Natural killer cell (primary cell): ENCODE data around the gene MFSD2A. TPM values are rescaled to one million over a fixed set of nuclear protein-coding genes. Genes with fewer than 3 reads are reported as not detected.

ENCODE experiments used
- ATAC-seq, 3 donors: fragments of 150-1000 bp in 2 of 3; fragments of 200-7000 bp in 1 of 3; cut with Tn5 transposase; 1 replicate in 1 of 3; 2 replicates in 2 of 3; pipeline ENCODE4 v1.10.0; 2021; ENCODE audit warnings: mild to moderate bottlenecking in 2 of 3, moderate library complexity in 2 of 3
- DNase-seq, 2 donors: peaks; one replicate each; pipeline versions ENCODE4 v3.0.0 to v3.0.0-alpha.2; 2013 to 2021; ENCODE audit warnings: mixed read lengths in 1 of 2
- H3K27ac ChIP-seq: one replicate; pipeline ENCODE4 v1.5.1; 2013; ENCODE audit warnings: mild to moderate bottlenecking, low read length
- H3K27me3 ChIP-seq: one replicate; pipeline ENCODE4 v1.6.1; 2013; ENCODE audit warnings: low read length; ENCODE audit not compliant: control insufficient read depth, insufficient read depth
- H3K36me3 ChIP-seq: one replicate; pipeline ENCODE4 v1.6.1; 2013; ENCODE audit warnings: low read length; ENCODE audit not compliant: control insufficient read depth, insufficient read depth
- H3K4me1 ChIP-seq: one replicate; pipeline ENCODE4 v1.6.1; 2013; ENCODE audit warnings: low read length; ENCODE audit not compliant: control insufficient read depth, insufficient read depth
- H3K4me3 ChIP-seq: one replicate; pipeline ENCODE4 v1.5.1; 2013; ENCODE audit warnings: low read length
- H3K9me3 ChIP-seq: one replicate; pipeline ENCODE4 v1.6.1; 2013; ENCODE audit warnings: low read length; ENCODE audit not compliant: control insufficient read depth, insufficient read depth
- H3K27ac Mint-ChIP-seq, 2 donors: one replicate each; pipeline ENCODE4 v1.8.0; 2022; ENCODE audit warnings: mild to moderate bottlenecking in 2 of 2, mixed read lengths in 2 of 2, moderate library complexity in 1 of 2
- H3K27me3 Mint-ChIP-seq, 2 donors: one replicate each; pipeline ENCODE4 v1.8.0; 2022; ENCODE audit warnings: low read depth in 2 of 2, mixed read lengths in 2 of 2
- H3K36me3 Mint-ChIP-seq: one replicate; pipeline ENCODE4 v1.8.0; 2022; ENCODE audit warnings: mixed read lengths
- H3K4me1 Mint-ChIP-seq, 2 donors: one replicate each; pipeline ENCODE4 v1.8.0; 2022; ENCODE audit warnings: mixed read lengths in 2 of 2
- H3K4me3 Mint-ChIP-seq: one replicate; pipeline ENCODE4 v1.8.0; 2022; ENCODE audit warnings: mild to moderate bottlenecking, moderate library complexity, mixed read lengths
- H3K9me3 Mint-ChIP-seq, 2 donors: one replicate each; pipeline ENCODE4 v1.8.0; 2022; ENCODE audit warnings: mixed read lengths in 2 of 2
- CTCF ChIP-seq: fragments of 200-600 bp; IDR thresholded peaks from one replicate; pipeline ENCODE4 v1.8.0; 2022; ENCODE audit warnings: antibody characterized with exemption
- WGBS: methylation state at CpG from one replicate; pipeline ENCODE4 v1.1.7; 2013; ENCODE audit warnings: missing lambda C conversion rate; ENCODE audit not compliant: insufficient coverage; 5-methylcytosine and 5-hydroxymethylcytosine counted together
- intact Hi-C: fragments of 100-400 bp; cut with micrococcal nuclease; formaldehyde crosslinking; loops from one replicate; pipeline ENCODE4 v1.14.2; 2022
- total RNA-seq, 4 donors: library from RNA; stranded (reverse); fragments of 120-200 nt in 1 of 4; gene quantifications; one replicate each; pipeline versions ENCODE4 v1.2.3 to v1.2.4, GENCODE V29; 2013 to 2022

MFSD2A gene
- total RNA-seq, 3 donors from 2014 or later (not counting 1 experiment from before 2014, with no cell fraction given) = 2.8 to 4.4 (median 3.7) TPM

DNA sequence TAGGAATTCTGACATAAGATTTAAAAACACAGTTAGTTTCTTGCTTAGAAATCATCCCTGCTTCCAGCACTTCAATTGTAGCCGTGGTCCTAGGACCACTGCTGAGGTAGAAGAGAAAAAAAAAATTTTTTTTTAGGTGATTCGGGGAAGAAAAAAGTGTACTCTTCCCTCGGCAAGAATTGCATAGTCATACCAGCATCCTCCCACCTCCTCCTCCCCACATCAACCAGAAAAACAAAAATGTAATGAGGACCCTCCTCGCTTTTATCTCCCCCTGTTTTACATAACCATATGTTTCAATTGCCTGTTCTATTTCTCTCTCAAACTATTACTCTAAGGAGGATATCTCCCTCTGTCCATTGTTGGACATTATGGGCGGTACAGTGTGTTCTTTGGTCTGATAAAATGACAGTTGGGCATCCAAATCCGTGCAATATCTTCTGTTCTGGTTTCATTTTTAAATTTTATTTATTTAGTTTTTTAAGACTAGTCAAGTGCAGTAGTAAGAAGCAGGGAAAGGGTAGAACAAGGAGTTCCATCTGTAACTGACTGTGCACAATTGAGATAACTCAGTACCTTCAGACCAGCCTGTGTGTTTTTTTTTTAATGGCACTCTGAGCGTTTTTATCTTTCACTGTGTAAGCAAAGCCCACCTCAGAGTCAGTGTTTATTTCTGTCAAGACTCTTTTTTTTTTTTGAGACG, 10.4 kb upstream of the MFSD2A start:
- H3K27me3 Mint-ChIP-seq = peaks cover 0 to 4% of the 10 kb centered on the region in 2 donors
- H3K36me3 ChIP-seq = no peaks in the 10 kb centered on the region
- no peak for ATAC-seq
- H3K27ac Mint-ChIP-seq = no peak overlapping the region
- no peak overlapping the region for H3K4me3 Mint-ChIP-seq
- H3K4me1 ChIP-seq = peaks cover 3% of the 10 kb centered on the region
- no peaks in the 10 kb centered on the region for H3K9me3 Mint-ChIP-seq
- H3K4me3 ChIP-seq = no peak overlapping the region
- no peaks in the 10 kb centered on the region for H3K36me3 Mint-ChIP-seq
- whole genome bisulfite sequencing = 45% methylated on average over 7 of the region's 8 CpGs
- TF ChIP-seq CTCF = no peak
- no peaks in the 10 kb centered on the region for H3K4me1 Mint-ChIP-seq
- intact Hi-C loops = no loop called here
- no peak for DNase-seq
- H3K27me3 ChIP-seq = no peaks in the 10 kb centered on the region
- no peak overlapping the region for H3K27ac ChIP-seq
- no peaks in the 10 kb centered on the region for H3K9me3 ChIP-seq

DNA sequence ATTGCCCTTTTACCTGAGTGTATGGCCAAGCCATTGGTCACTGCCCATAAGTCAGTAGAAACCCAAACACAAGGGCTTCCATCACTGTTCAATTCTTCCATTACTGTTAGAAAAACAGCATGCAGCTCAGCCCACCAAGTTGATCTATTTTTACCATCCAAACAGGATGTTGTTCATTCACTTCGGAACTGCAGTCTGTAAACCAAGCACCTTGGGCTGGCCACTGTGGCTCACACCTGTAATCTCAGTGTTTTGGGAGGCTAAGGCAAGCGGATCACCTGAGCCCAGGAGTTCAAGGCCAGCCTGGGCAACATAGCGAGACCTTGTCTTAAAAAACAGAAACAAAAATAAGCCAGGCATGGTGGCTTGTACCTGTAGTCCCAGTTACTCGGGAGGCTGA, 8.7 kb upstream of the MFSD2A start:
- no peak for TF ChIP-seq CTCF
- peaks cover 3% of the 10 kb centered on the region for H3K4me1 ChIP-seq
- no peaks in the 10 kb centered on the region for H3K9me3 ChIP-seq
- H3K4me3 ChIP-seq = no peak overlapping the region
- H3K27me3 ChIP-seq = no peaks in the 10 kb centered on the region
- no peaks in the 10 kb centered on the region for H3K36me3 Mint-ChIP-seq
- H3K27me3 Mint-ChIP-seq = peaks cover 0 to 4% of the 10 kb centered on the region in 2 donors
- WGBS = 60% methylated on average over 4 of the region's 4 CpGs
- ATAC-seq = no peak
- DNase-seq = no peak
- intact Hi-C loops = no loop called here
- no peaks in the 10 kb centered on the region for H3K4me1 Mint-ChIP-seq
- no peak overlapping the region for H3K27ac ChIP-seq
- no peaks in the 10 kb centered on the region for H3K36me3 ChIP-seq
- H3K4me3 Mint-ChIP-seq = no peak overlapping the region
- no peaks in the 10 kb centered on the region for H3K9me3 Mint-ChIP-seq
- H3K27ac Mint-ChIP-seq = no peak overlapping the region

DNA sequence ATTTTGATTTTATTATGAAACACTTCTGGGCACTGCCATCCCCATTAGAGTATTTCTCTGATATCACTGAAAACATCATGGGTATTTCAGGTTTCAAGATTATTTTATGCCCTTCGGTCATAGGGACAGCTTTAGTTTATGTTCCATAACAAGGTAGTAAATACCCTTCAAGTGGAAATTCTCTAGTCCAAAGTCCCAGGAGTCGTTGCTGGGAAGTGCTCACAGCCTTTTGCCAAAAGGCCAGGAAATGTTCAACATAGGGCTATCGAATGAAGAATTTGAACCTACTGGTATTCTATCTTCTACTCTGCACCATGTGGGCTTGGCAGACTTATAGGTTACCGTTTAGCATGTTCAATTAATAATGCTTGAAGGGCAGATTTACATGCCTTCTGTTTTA, 7.7 kb upstream of the MFSD2A start:
- ATAC-seq (no peak), DNase-seq (no peak)
- no peak for TF ChIP-seq CTCF
- no peaks in the 10 kb centered on the region for H3K36me3 ChIP-seq
- no peaks in the 10 kb centered on the region for H3K9me3 Mint-ChIP-seq
- WGBS = 97% methylated on average over 4 of the region's 4 CpGs
- no peak overlapping the region for H3K27ac Mint-ChIP-seq
- H3K27me3 ChIP-seq = no peaks in the 10 kb centered on the region
- no peaks in the 10 kb centered on the region for H3K9me3 ChIP-seq
- intact Hi-C loops = no loop called here
- no peak overlapping the region for H3K4me3 Mint-ChIP-seq
- H3K4me1 ChIP-seq = peaks cover 3% of the 10 kb centered on the region
- peaks cover 0 to 4% of the 10 kb centered on the region in 2 donors for H3K27me3 Mint-ChIP-seq
- H3K27ac ChIP-seq = no peak overlapping the region
- no peak overlapping the region for H3K4me3 ChIP-seq
- H3K36me3 Mint-ChIP-seq = no peaks in the 10 kb centered on the region
- no peaks in the 10 kb centered on the region for H3K4me1 Mint-ChIP-seq

GRCh38 chr1:39949891-39950290, 5.1 kb upstream of the MFSD2A start:
- H3K4me3 ChIP-seq = no peak overlapping the region
- DNase-seq (no peak), ATAC-seq (no peak)
- Mint-ChIP-seq H3K9me3 (no peaks in the 10 kb centered on the region), H3K4me3 (no peak overlapping the region), H3K36me3 (no peaks in the 10 kb centered on the region), H3K4me1 (peaks cover 7 to 8% of the 10 kb centered on the region in 2 donors), H3K27me3 (no peaks in the 10 kb centered on the region), H3K27ac (no peak overlapping the region)
- H3K9me3 ChIP-seq = no peaks in the 10 kb centered on the region
- H3K36me3 ChIP-seq = no peaks in the 10 kb centered on the region
- 89% methylated on average over 2 of the region's 2 CpGs for WGBS
- H3K27ac ChIP-seq = no peak overlapping the region
- intact Hi-C loops = no loop called here
- no peak for TF ChIP-seq CTCF
- peaks cover 8% of the 10 kb centered on the region for H3K4me1 ChIP-seq
- H3K27me3 ChIP-seq = no peaks in the 10 kb centered on the region
